Caco-2 (cell line): ENCODE measurements around the gene ARL6IP4. TPM values are rescaled to one million over a fixed set of nuclear protein-coding genes. Genes with fewer than 3 reads are reported as not detected.
"Not testable (repeated sequence)": the region's sequence is repeated elsewhere in the genome, so short reads cannot be mapped to it uniquely, and the experiment has no call there.

Source experiments
- BruUV-seq: library from RNA; stranded (reverse); fragments of 400-500 nt; replicated peaks from 2 replicates; lab custom pipeline; 2021; lab: Mats Ljungman, UMichigan
- CTCF ChIA-PET: fragments of 300-600 bp; sonication (Branson Sonifier 250); formaldehyde crosslinking; loops from one replicate; lab custom pipeline; 2022; ENCODE audit warnings: antibody characterized with exemption; lab: Charles Lee
- POLR2A ChIA-PET: fragments of 300-600 bp; sonication (Branson Sonifier 250); formaldehyde crosslinking; loops from one replicate; lab custom pipeline; 2022; ENCODE audit warnings: antibody characterized with exemption; lab: Charles Lee
- DNase-seq, 2 experiments: peaks; one replicate each; pipeline versions ENCODE4 v3.0.0 to v3.0.0-alpha.2; 2020 to 2022
- H3K27me3 ChIP-seq: replicated peaks from 2 replicates; pipeline ENCODE4 v1.6.0; 2011; ENCODE audit warnings: low read length; ENCODE audit not compliant: control insufficient read depth, insufficient read depth
- H3K36me3 ChIP-seq: 2 replicates; pipeline ENCODE4 v1.5.1; 2011; ENCODE audit warnings: low read length; ENCODE audit not compliant: control insufficient read depth, insufficient read depth
- H3K4me1 ChIP-seq: fragments of 250-450 bp; sonication (Bioruptor Pico); 2 replicates; pipeline ENCODE4 v1.5.1; 2020; ENCODE audit warnings: mild to moderate bottlenecking
- H3K4me3 ChIP-seq: 2 replicates; pipeline ENCODE4 v1.5.1; 2011; ENCODE audit warnings: low read depth, mild to moderate bottlenecking, control low read depth, low read length
- H3K9me3 ChIP-seq: fragments of 250-450 bp; sonication (Bioruptor Pico); 2 replicates; pipeline ENCODE4 v1.5.1; 2020; ENCODE audit warnings: mild to moderate bottlenecking, moderate library complexity
- H3K27ac Mint-ChIP-seq: one replicate; pipeline ENCODE4 v1.8.0; 2022; ENCODE audit warnings: mixed read lengths; ENCODE audit not compliant: unreplicated experiment
- H3K27me3 Mint-ChIP-seq: one replicate; pipeline ENCODE4 v1.8.0; 2022; ENCODE audit warnings: mixed read lengths; ENCODE audit not compliant: insufficient read depth, unreplicated experiment
- H3K36me3 Mint-ChIP-seq: one replicate; pipeline ENCODE4 v1.8.0; 2022; ENCODE audit warnings: mild to moderate bottlenecking, mixed read lengths; ENCODE audit not compliant: insufficient read depth, unreplicated experiment
- H3K4me1 Mint-ChIP-seq: one replicate; pipeline ENCODE4 v1.8.0; 2022; ENCODE audit warnings: low read depth, mixed read lengths; ENCODE audit not compliant: unreplicated experiment
- H3K4me3 Mint-ChIP-seq: one replicate; pipeline ENCODE4 v1.8.0; 2022; ENCODE audit warnings: mild to moderate bottlenecking, moderate library complexity, mixed read lengths; ENCODE audit not compliant: unreplicated experiment
- H3K9me3 Mint-ChIP-seq: one replicate; pipeline ENCODE4 v1.8.0; 2022; ENCODE audit warnings: mixed read lengths; ENCODE audit not compliant: unreplicated experiment
- CTCF ChIP-seq, 2 experiments: fragments of 200-600 bp in 1 of 2; IDR thresholded peaks; 1 replicate in 1 of 2; 2 replicates in 1 of 2; pipeline versions ENCODE4 v1.5.1 to v1.8.0; 2011 to 2022; ENCODE audit warnings: antibody characterized with exemption in 1 of 2, control low read depth in 1 of 2, inconsistent platforms in 1 of 2, low read depth in 1 of 2, low read length in 1 of 2, mild to moderate bottlenecking in 1 of 2, moderate library complexity in 1 of 2; ENCODE audit not compliant: insufficient read depth in 1 of 2, severe bottlenecking in 1 of 2, unreplicated experiment in 1 of 2
- intact Hi-C: fragments of 100-400 bp; cut with micrococcal nuclease; formaldehyde crosslinking; loops from one replicate; pipeline ENCODE4 v1.10.0; 2022; ENCODE audit not compliant: unreplicated experiment
- total RNA-seq: library from RNA; stranded (reverse); gene quantifications from 2 replicates; pipeline ENCODE4 v1.2.3, GENCODE V29; 2022

Gene ARL6IP4
- total RNA-seq, 1 experiment from 2014 or later = 103 TPM

GRCh38 chr12:122935318-122935717, 45.2 kb upstream of the ARL6IP4 start:
- H3K4me1 Mint-ChIP-seq = no peaks in the 10 kb centered on the region
- no peaks in the 10 kb centered on the region for H3K36me3 Mint-ChIP-seq
- no peak overlapping the region for H3K27ac Mint-ChIP-seq
- H3K4me1 ChIP-seq = no peaks in the 10 kb centered on the region
- BruUV-seq = no TSS peak
- no peaks in the 10 kb centered on the region for H3K27me3 ChIP-seq
- no peaks in the 10 kb centered on the region for H3K9me3 ChIP-seq
- H3K27me3 Mint-ChIP-seq = no peaks in the 10 kb centered on the region
- CTCF ChIA-PET = no interaction called here
- DNase-seq = no peak
- no peak overlapping the region for H3K4me3 Mint-ChIP-seq
- H3K36me3 ChIP-seq = no peaks in the 10 kb centered on the region; the same call in 1 of the 2 replicates
- H3K9me3 Mint-ChIP-seq = no peaks in the 10 kb centered on the region
- POLR2A ChIA-PET = no interaction called here
- intact Hi-C loops = no loop called here
- TF ChIP-seq CTCF (IDR thresholded peaks at IDR 0.05; ENCODE audit: insufficient read depth in 1 of 2, low read depth in 1 of 2, low read length in 1 of 2, severe bottlenecking in 1 of 2, unreplicated experiment in 1 of 2) = no peak
- H3K4me3 ChIP-seq = no peak overlapping the region

GRCh38 chr12:122937622-122938091, 42.8 kb upstream of the ARL6IP4 start:
- no peak overlapping the region for H3K4me3 Mint-ChIP-seq
- no peaks in the 10 kb centered on the region for H3K9me3 ChIP-seq
- intact Hi-C loops = no loop called here
- H3K27ac Mint-ChIP-seq = no peak overlapping the region
- H3K4me3 ChIP-seq = no peak overlapping the region
- ChIA-PET POLR2A (no interaction called here), CTCF (no interaction called here)
- no TSS peak for BruUV-seq
- H3K36me3 ChIP-seq = no peaks in the 10 kb centered on the region
- H3K4me1 ChIP-seq = no peaks in the 10 kb centered on the region
- H3K27me3 ChIP-seq = no peaks in the 10 kb centered on the region
- H3K4me1 Mint-ChIP-seq = no peaks in the 10 kb centered on the region
- H3K27me3 Mint-ChIP-seq = no peaks in the 10 kb centered on the region
- DNase-seq = no peak
- no peak for TF ChIP-seq CTCF (IDR thresholded peaks at IDR 0.05; ENCODE audit: insufficient read depth in 1 of 2, low read depth in 1 of 2, low read length in 1 of 2, severe bottlenecking in 1 of 2, unreplicated experiment in 1 of 2)
- peaks cover 6% of the 10 kb centered on the region for H3K36me3 Mint-ChIP-seq
- H3K9me3 Mint-ChIP-seq = no peaks in the 10 kb centered on the region

GRCh38 chr12:122939125-122939524, 41.4 kb upstream of the ARL6IP4 start:
- no peaks in the 10 kb centered on the region for H3K4me1 Mint-ChIP-seq

GRCh38 chr12:122941351-122941750, 39.1 kb upstream of the ARL6IP4 start:
- H3K27me3 ChIP-seq, H3K4me1 ChIP-seq, BruUV-seq, POLR2A ChIA-PET, H3K36me3 Mint-ChIP-seq, H3K36me3 ChIP-seq, DNase-seq, H3K9me3 Mint-ChIP-seq, H3K4me3 Mint-ChIP-seq, H3K4me1 Mint-ChIP-seq, H3K4me3 ChIP-seq, H3K9me3 ChIP-seq, H3K27me3 Mint-ChIP-seq, intact Hi-C loops, H3K27ac Mint-ChIP-seq: not testable (repeated sequence)
- CTCF ChIA-PET = interaction anchor here (0.6 kb wide), 1 partner anchor 36 kb away, joined by 3 read pairs; no protein-coding TSS in a partner anchor

More at GRCh38 chr12:122939125-122939524, 41.4 kb upstream of the ARL6IP4 start:
- ChIA-PET POLR2A (no interaction called here), CTCF (no interaction called here)
- H3K4me3 ChIP-seq = no peak overlapping the region
- intact Hi-C loops = no loop called here
- no peaks in the 10 kb centered on the region for H3K9me3 ChIP-seq
- Mint-ChIP-seq H3K4me3 (no peak overlapping the region), H3K36me3 (peaks cover 6% of the 10 kb centered on the region), H3K9me3 (no peaks in the 10 kb centered on the region), H3K27ac (no peak overlapping the region), H3K27me3 (no peaks in the 10 kb centered on the region)
- no peaks in the 10 kb centered on the region for H3K36me3 ChIP-seq
- no peaks in the 10 kb centered on the region for H3K4me1 ChIP-seq
- no peaks in the 10 kb centered on the region for H3K27me3 ChIP-seq
- no TSS peak for BruUV-seq
- TF ChIP-seq CTCF (IDR thresholded peaks at IDR 0.05; ENCODE audit: insufficient read depth in 1 of 2, low read depth in 1 of 2, low read length in 1 of 2, severe bottlenecking in 1 of 2, unreplicated experiment in 1 of 2) = no peak
- DNase-seq = no peak
